ENCODE data around the gene OR10H4. TPM values are rescaled to one million over a fixed set of nuclear protein-coding genes. Genes with fewer than 3 reads are reported as not detected.
"Not testable (repeated sequence)": the region's sequence is repeated elsewhere in the genome, so short reads cannot be mapped to it uniquely, and the experiment has no call there.

Gene OR10H4
- polyA plus RNA-seq, 4 donors: not detected

DNA sequence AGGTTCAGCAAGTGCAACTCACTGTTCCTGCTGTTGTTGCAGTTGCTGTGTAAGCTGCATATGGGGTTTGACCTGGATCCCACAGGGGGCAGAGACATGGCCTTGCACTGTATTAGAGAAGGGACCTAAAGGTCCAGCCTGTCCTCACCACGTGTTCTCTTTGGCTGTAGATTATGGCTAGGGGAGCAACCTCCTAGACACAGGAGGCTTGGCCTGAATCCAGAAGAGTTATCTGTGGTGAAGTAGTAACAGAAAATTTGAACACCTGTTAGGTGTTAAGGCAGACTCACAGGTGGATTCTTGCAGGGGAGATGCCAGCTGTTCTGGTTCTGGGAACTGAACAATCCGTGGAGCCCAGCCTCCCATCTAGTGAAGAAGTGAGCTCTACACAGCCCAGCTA is 11.0 kb upstream of the OR10H4 start:
- no peak for DNase-seq (ENCODE audit: low read depth in 4 of 4, low spot score in 3 of 4)

DNA sequence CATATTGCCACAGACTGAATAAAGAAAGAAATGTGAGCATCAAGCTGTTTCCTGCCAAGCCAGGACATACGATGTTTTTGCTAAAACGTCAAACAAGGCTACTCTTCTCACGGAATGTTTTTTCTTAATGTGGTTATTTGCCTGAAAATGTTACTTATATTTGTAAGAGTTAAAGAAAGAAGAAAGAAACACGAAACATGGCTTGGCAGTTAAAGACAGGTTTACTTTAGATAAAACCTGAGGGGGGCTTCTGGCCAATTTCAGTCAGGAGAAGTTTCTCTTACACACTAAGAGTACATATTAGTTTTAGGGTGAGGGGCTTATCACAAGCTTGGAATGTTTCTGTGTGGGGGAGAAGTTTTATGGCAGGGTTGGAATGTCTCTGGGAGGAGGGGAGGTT is 4.4 kb upstream of the OR10H4 start:
- no peak for DNase-seq (ENCODE audit: low read depth in 4 of 4, low spot score in 3 of 4)

DNA sequence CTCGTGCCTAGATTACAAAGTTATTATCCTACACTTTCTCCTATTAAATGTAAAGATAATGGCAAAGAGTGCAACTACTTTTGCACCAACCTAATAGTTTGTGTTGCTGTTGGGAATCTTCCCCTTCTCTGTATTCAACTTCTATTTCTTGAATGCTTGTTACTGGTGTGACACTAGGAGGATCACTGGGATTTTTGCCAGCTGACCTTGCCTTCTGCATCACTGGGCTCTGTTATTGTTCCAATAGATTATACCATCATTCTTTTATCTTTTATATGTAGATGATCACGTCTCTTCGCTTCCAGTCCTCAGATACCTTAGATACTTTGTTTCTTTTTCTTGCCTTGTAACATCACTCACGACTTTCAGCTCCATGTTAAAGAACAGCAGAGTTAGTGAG is 3.5 kb upstream of the OR10H4 start:
- no peak for DNase-seq (ENCODE audit: low read depth in 4 of 4, low spot score in 3 of 4)

DNA sequence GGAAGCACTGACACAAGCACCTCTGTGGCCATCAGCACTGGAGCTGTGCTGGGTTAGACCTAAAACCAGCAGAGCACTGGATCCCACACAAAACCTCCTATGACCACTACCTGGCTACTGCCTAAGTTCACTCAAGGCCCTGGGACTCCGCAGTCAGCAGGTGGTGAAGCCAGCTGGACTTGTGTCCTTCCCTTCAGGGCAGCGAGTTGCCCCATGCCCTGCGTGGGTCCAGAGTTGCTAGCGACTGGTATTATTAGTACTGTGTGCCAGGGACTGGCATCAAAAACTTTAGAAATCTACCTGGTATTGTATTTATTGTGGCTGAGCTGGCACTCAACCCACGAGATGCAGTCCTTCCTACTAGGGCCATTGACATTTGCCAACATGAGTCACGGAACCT is 6.0 kb downstream of the OR10H4 start:
- no peak for DNase-seq (ENCODE audit: low read depth in 4 of 4, low spot score in 3 of 4)

DNA sequence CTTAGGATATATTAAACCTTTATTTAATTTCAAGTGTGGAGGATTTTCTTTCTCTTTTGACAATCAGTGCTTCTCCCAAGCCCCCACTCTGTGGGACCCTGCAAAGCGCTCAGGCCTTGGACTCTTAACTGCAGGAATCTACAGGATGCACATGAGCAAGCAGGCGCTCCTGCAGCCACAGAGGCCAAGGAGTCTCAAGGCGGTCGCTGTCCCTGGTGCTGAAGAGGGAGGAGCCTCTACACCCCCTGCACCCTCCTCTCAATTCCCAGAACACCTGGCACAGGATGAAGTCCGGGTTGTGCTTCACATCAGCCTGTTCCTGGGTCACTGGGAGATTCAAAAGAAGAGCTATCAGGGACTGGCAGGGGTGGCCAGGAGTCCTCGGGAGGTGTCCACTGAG is 13.5 kb downstream of the OR10H4 start:
- no peak for DNase-seq (ENCODE audit: low read depth in 4 of 4, low spot score in 3 of 4)

DNA sequence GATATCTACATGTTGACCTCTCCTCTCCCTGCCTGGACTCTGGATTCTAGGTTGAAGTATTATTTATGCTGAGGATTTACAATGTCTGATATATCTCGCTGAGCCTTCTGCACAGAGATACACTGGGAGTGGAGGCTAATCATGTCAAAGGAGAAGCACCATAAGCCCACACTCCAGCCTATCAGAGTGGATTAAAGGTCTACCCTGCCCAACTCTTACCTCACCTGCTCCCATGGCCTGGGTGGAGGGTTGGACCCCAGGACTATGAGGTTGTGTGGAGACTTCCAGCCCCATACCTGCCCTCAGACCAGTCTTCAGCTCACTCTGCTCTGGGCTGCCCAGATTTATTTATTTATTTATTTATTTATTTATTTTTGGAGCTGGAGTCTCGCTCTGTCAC is 15.4 kb downstream of the OR10H4 start:
- no peak for DNase-seq (ENCODE audit: low read depth in 4 of 4, low spot score in 3 of 4)

DNA sequence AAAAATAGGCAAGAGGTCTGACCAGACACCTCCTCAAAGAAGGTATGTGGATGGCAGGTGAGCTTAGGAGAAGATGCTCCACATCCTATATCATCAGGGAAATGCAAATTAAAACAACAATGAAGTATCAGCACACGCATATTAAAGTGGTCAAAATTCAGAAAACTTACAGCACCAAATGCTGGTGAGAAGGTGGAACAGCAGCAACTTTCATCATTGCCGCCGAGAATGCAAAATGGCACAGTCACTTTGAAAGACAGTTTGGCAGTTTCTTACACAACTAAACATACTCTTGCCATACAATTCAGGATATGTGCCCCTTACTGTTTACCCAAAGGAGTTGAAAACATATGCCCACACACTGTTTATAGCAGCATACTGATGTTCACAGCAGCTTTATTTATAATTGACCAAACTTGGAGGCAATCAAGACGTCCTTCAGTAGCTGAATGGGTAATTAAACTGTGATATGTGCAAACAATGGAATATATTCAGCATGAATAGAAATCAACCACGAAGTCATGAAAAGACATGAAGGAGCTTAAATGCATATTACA is 22.5 kb downstream of the OR10H4 start:
- DNase-seq (ENCODE audit: low read depth in 4 of 4, low spot score in 3 of 4): no peak

DNA sequence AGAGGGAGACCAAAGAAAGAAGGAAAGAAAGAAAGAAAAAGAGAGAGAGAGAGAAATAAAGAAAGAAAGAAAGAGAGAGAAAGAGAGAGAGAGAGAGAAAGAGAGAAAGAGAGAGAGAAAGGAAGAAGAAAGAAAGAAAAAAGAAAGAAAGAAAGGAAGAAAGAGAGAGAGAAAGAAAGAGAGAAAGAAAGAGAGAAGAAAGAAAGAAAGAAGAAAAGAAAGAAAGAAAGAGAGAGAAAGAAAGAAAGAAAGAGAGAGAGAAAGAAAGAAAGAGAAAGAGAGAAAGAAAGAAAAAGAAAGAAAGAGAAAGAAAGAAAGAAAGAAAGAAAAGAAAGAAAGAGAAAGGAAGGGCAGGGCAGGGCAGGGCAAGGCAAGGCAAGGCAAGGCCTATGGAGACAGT is 23.2 kb downstream of the OR10H4 start:
- not testable (repeated sequence) for DNase-seq (ENCODE audit: low read depth in 4 of 4, low spot score in 3 of 4)

DNA sequence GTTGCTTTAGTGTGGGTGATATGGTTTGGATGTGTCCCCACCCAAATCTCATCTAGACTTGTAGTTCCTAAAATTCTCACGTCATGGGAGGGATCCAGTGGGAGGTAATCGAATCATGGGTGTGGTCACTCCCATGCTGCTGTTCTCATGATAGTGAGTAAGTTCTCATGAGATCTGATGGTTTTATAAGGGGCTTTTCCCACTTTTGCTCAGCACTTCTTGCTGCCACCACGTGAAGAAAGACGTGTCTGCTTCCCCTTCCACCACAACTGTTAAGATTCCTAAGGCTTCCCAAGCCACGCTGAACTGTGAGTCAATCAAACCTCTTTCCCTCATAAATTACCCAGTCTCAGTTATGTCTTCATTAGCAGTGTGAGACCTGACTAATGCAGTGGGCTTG is 26.0 kb downstream of the OR10H4 start:
- DNase-seq (ENCODE audit: low read depth in 4 of 4, low spot score in 3 of 4): no peak

DNA sequence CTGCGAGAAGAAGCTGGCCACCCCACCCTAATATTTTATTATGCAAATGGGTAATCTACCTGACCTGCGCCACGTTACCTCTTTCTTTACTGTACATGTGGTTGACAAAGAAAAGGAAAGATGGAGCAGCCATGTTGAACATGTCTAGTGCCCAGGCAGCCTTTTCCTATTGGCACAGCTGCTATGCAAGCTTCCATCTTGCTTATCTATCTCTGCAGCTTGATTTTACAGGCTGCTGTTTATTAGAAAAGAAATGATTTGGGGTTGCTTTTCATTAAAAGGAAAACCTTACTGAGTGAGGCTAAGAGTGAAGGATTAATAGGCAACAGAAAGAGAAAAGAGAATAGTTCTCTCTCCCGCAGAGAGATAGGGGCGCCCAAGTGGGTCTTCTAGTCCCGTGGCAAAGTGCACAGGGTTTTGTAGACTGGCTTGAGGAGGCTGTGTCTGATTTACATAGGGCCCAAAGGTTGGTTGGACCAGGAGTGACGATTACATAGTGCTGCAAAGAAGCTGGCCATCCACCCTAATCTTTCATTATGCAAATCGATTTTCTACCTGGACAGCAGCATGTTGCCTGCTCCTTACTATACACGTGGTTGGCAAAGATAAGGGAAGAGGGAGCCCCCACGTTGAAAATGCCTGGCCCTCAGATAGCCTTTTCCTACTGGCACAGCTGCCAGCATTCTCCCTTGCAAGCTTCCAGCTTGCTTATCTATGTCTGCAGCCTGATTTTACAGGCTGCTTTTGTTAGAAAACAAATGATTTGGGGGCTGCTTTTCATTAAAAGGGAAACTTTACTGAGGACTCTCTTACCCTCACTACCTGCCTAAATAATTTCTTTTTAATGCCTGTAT is 28.3 kb downstream of the OR10H4 start:
- no peak for DNase-seq (ENCODE audit: low read depth in 4 of 4, low spot score in 3 of 4)

DNA sequence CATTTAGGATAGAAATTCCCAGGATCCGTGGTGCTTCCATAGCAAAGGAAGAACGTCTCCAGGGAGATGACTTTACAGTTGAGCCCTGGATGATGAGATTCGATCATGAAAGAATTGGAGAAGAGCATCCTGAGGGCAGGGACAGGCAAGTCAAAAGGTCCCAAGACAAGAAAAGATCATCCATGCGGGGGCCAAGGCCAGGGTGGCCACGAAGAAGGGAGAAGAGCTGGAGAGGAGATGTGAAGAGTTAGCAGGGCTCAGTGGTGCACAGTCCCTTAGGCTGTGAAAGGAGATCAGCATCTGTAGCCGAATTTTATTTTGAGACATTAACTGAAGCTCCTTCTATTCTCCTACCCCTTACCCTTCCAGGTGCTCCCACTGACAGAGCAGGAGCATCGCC is 28.9 kb downstream of the OR10H4 start:
- DNase-seq (ENCODE audit: low read depth in 4 of 4, low spot score in 3 of 4): no peak

DNA sequence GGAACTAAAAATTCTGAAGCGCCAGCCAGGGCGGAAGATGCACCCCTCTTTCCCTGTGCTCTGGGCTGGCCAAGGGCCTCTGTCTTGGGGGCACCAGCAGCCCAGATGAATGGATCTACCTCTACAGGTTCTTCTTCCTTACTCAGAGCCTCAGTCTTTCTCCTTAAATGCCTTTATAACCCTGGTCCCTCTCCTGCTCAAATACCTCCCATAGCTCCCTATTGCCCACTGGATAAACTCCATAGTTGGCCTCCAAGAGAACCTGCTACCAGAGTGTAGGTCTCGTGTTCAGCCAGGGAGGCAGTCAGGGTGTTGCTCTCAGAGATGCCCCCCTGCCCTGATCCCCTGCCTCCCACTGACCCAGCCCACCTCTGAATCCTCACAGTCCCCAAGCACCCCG is 30.5 kb downstream of the OR10H4 start:
- DNase-seq (ENCODE audit: low read depth in 4 of 4, low spot score in 3 of 4): no peak

DNA sequence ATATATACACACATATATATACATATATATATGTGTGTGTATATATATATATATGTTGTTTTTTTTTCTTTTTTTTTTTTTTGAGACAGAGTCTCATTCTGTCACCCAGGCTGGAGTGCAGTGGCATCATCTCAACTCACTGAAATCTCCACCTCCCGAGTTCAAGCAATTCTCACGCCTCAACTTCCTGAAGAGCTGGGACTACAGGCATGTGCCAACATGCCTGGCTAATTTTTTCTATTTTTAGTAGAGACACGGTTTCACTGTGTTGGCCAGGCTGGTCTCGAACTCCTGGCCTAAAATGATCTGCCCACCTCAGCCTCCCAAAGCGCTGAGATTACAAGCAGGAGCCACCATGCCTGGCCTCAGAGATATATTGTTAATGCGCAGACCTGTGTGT is 37.0 kb downstream of the OR10H4 start:
- not testable (repeated sequence) for DNase-seq (ENCODE audit: low read depth in 4 of 4, low spot score in 3 of 4)

DNA sequence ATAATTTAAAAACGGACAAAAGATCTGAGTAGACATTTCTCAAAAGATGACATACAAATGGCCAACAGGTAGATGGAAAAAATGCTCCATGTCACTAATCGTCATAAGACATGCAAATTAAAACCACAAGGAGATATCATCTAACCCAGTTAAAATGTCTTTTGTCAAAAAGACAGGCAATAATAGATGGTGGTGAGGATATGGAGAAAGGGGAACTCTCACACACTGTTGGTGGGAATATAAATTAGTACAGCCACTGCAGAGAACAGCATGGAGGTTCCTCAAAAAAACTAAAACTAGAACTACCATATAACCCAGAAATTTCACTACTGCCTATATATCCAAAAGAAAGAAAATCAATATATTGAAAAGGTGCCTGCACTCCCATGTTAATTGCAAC is 37.9 kb downstream of the OR10H4 start:
- no peak for DNase-seq (ENCODE audit: low read depth in 4 of 4, low spot score in 3 of 4)

DNA sequence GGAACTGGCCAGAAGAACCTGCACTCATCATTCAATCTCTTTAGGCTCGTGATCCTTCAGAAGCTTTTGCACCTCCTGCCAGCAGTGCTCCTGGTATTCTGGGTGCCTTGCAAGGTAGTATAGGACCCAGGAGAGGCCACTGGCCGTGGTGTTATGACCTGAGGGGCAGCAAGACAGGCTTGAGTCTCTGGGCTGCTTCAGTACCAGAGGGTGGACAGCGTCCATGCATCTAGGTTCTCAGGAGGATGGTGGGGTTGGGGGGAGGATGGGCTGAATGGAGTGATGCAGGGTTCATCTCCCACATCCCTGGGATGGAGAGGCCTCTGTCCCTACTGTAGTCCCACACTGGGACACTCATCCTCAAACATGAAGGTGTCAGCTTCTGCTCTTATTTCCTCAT is 41.1 kb downstream of the OR10H4 start:
- DNase-seq (ENCODE audit: low read depth in 4 of 4, low spot score in 3 of 4): no peak

DNA sequence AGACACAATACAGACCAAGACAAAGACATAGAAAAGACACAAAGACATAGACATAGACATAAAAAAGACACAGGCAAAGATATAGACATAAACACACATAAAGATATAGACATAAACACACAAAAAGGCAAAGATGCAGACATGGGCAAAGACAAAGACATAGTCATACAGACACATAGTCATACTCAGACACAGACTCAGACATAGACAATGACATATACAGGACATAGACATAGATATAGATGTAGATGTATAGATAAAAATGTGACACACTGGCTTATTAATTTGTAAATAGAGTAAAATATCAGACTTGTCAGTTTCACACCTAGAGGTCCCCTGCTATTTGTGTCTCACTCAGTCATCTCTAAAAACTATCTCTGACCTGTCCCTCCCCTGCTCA is 42.8 kb downstream of the OR10H4 start:
- DNase-seq (ENCODE audit: low read depth in 4 of 4, low spot score in 3 of 4): no peak

DNA sequence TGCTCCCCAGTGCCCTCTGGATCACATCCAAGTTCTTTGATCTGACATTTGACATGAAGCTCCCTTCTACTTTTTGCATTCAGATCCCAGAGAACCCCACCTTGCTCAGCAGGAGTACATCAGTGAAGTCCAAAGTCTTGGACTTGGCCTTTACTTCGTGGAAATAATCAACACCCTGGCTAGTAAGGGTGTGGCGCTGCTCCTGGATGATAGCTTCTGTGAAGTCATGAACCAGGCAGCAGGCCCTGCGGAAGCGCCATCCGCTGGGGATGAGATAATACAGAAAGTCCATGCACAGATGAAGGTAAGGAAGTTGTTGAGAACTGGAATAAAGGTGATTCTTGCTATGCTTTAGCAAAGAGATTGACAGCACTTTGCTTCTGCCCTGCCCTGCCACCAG is 43.2 kb downstream of the OR10H4 start:
- DNase-seq (ENCODE audit: low read depth in 4 of 4, low spot score in 3 of 4): no peak

DNA sequence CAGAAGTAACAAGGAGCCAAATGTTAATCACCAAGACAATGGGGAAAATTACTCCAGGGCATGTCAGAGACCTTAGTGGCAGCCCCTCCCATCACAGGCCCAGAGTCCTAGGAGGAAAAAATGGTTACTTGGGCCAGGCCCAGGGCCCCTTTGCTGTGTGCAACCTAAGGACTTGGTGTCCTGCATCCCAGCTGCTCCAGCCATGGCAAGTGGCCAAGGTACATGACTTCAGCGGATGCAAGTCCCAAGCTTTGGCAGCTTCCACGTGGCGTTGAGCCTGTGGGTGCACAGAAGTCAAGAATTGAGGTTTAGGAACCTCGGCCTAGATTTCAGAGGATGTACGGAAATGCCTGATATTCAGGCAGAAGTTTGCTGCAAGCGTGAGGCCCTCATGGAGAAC is 46.7 kb downstream of the OR10H4 start:
- DNase-seq (ENCODE audit: low read depth in 4 of 4, low spot score in 3 of 4): no peak

DNA sequence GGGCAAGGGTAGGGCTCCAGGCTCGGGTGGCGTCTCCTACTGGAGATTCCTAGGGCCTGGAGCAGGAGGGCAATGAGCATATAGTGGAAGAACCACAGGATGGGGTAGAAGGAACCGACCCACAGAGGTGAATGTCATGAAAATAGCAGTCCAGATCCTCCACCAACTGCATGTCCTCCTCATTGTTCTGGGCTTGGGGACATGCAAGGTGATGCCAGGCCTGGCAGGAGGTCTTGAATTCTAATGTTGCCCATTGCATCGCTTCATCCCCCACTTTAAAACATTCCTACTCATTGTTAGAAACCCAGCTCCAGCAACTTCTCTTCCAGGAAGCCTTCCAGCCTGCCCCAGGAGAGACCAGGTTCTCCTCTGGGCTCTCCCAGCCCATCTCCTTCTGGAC is 49.4 kb downstream of the OR10H4 start:
- no peak for DNase-seq (ENCODE audit: low read depth in 4 of 4, low spot score in 3 of 4)
